HepG2 (cell line): ENCODE measurements around the gene ELK1. TPM values are rescaled to one million over a fixed set of nuclear protein-coding genes. Genes with fewer than 3 reads are reported as not detected.

ENCODE experiments used
- ATAC-seq: fragments of 200-7000 bp; cut with Tn5 transposase; 3 replicates; pipeline ENCODE4 v1.9.1; 2020; ENCODE audit warnings: mild to moderate bottlenecking, moderate library complexity
- BruUV-seq: library from RNA; stranded (reverse); fragments of 400-500 nt; replicated peaks from 2 replicates; lab custom pipeline; 2021; lab: Mats Ljungman, UMichigan
- CTCF ChIA-PET: fragments of 300-600 bp; formaldehyde crosslinking; extraction: SDS; loops from one replicate; lab custom pipeline; 2021; ENCODE audit warnings: low total read pairs, inconsistent platforms, low intra/inter-chr PET ratio; lab: Yijun Ruan, JAX
- POLR2A ChIA-PET: fragments of 350-600 bp; sonication (Branson Sonifier 250); formaldehyde crosslinking; loops from one replicate; lab custom pipeline; 2020; ENCODE audit warnings: antibody characterized with exemption, inconsistent platforms; lab: Yijun Ruan, JAX
- DNase-seq: peaks from one replicate; pipeline ENCODE4 v3.0.0-alpha.2; 2015; ENCODE audit warnings: low spot score
- FAIRE-seq: peaks from 3 replicates; lab custom pipeline; 2011; peaks lifted over from hg19 to GRCh38; lab: Jason Lieb, UNC
- H2AFZ ChIP-seq: one replicate; pipeline ENCODE4 v1.6.1; 2011; ENCODE audit warnings: low read length, inconsistent platforms
- H3K27ac ChIP-seq: fragments of 300-600 bp; 3 replicates; pipeline ENCODE4 v1.8.0; 2011; ENCODE audit warnings: mixed run types, mild to moderate bottlenecking, mixed read lengths, low read length, inconsistent platforms; ENCODE audit not compliant: insufficient read depth; ENCODE audit errors: extremely low read length
- H3K27me3 ChIP-seq, 2 experiments: fragments of 200-600 bp in 1 of 2; 2 replicates in 1 of 2; 3 replicates in 1 of 2; pipeline versions ENCODE4 v1.6.0 to v1.8.0; 2011; ENCODE audit warnings: low read length in 2 of 2, mild to moderate bottlenecking in 2 of 2, moderate library complexity in 2 of 2, inconsistent platforms in 1 of 2; ENCODE audit not compliant: insufficient read depth in 2 of 2, control insufficient read depth in 1 of 2
- H3K36me3 ChIP-seq, 2 experiments: fragments of 200-600 bp in 1 of 2; replicated peaks in 1 of 2; 2 replicates in 1 of 2; 3 replicates in 1 of 2; pipeline versions ENCODE4 v1.5.1 to v1.8.0; 2011; ENCODE audit warnings: low read length in 2 of 2, inconsistent platforms in 1 of 2; ENCODE audit not compliant: insufficient read depth in 2 of 2, control insufficient read depth in 1 of 2
- H3K4me1 ChIP-seq: 2 replicates; pipeline ENCODE4 v1.5.1; 2012; ENCODE audit warnings: low read length, inconsistent platforms; ENCODE audit not compliant: insufficient read depth
- H3K4me2 ChIP-seq: 2 replicates; pipeline ENCODE4 v1.6.0; 2011; ENCODE audit warnings: low read depth, low read length, inconsistent platforms
- H3K4me3 ChIP-seq, 3 experiments: fragments of 200-600 bp in 1 of 3; sonication (generic), shearing (Covaris generic) in 1 of 3; replicated peaks in 1 of 3; 2 replicates each; pipeline ENCODE4 v1.5.1; 2011 to 2016; ENCODE audit warnings: low read length in 3 of 3, inconsistent platforms in 2 of 3, low read depth in 2 of 3, mild to moderate bottlenecking in 2 of 3, control low read depth in 1 of 3, mixed read lengths in 1 of 3; ENCODE audit not compliant: insufficient read depth in 1 of 3
- H3K79me2 ChIP-seq: one replicate; pipeline ENCODE4 v1.6.1; 2011; ENCODE audit warnings: low read length, inconsistent platforms; ENCODE audit not compliant: insufficient read depth
- H3K9ac ChIP-seq: 2 replicates; pipeline ENCODE4 v1.6.0; 2011; ENCODE audit warnings: mild to moderate bottlenecking, low read depth, low read length, inconsistent platforms; ENCODE audit not compliant: insufficient read depth
- H3K9me3 ChIP-seq: 2 replicates; pipeline ENCODE4 v1.5.1; 2012; ENCODE audit warnings: mild to moderate bottlenecking, low read length
- H4K20me1 ChIP-seq: 2 replicates; pipeline ENCODE4 v1.6.0; 2011; ENCODE audit warnings: inconsistent platforms, mild to moderate bottlenecking, low read length, moderate library complexity; ENCODE audit not compliant: insufficient read depth
- BORCS8-MEF2B ChIP-seq: sonication (generic); formaldehyde crosslinking; IDR thresholded peaks from 2 replicates; pipeline ENCODE4 v1.8.0; 2022; ENCODE audit warnings: mild to moderate bottlenecking, missing genetic modification reagents
- CREB3 ChIP-seq: sonication (generic); formaldehyde crosslinking; IDR thresholded peaks from 2 replicates; pipeline ENCODE4 v1.5.0; 2020; ENCODE audit warnings: missing genetic modification reagents
- DR1 ChIP-seq: sonication (generic); formaldehyde crosslinking; IDR thresholded peaks from 2 replicates; pipeline ENCODE4 v1.8.0; 2021; ENCODE audit warnings: mild to moderate bottlenecking, missing genetic modification reagents, inconsistent platforms
- GMEB1 ChIP-seq: sonication (generic); formaldehyde crosslinking; IDR thresholded peaks from 2 replicates; pipeline ENCODE4 v1.5.1; 2020; ENCODE audit warnings: missing genetic modification reagents, mild to moderate bottlenecking, borderline replicate concordance
- KDM6A ChIP-seq: IDR thresholded peaks from 2 replicates; pipeline ENCODE4 v1.6.1; 2016; ENCODE audit warnings: low read depth
- MATR3 ChIP-seq: sonication (generic); formaldehyde crosslinking; IDR thresholded peaks from 2 replicates; pipeline ENCODE4 v1.4.0; 2020; ENCODE audit warnings: missing genetic modification reagents
- SALL2 ChIP-seq: sonication (generic); formaldehyde crosslinking; IDR thresholded peaks from 2 replicates; pipeline ENCODE4 v1.8.1; 2023; ENCODE audit warnings: mild to moderate bottlenecking, missing genetic modification reagents, inconsistent platforms
- TRIM22 ChIP-seq: fragments of 450-650 bp; IDR thresholded peaks from 2 replicates; pipeline ENCODE4 v1.6.1; 2017
- ZFP36L1 ChIP-seq: sonication (generic); formaldehyde crosslinking; IDR thresholded peaks from 2 replicates; pipeline ENCODE4 v1.8.0; 2022; ENCODE audit warnings: mild to moderate bottlenecking, missing genetic modification reagents, moderate library complexity
- ZNF160 ChIP-seq: sonication (generic); formaldehyde crosslinking; IDR thresholded peaks from 2 replicates; pipeline ENCODE4 v1.8.0; 2022; ENCODE audit warnings: mild to moderate bottlenecking, inconsistent platforms, missing genetic modification reagents
- ZNF253 ChIP-seq: sonication (generic); formaldehyde crosslinking; IDR thresholded peaks from 2 replicates; pipeline ENCODE4 v1.8.0; 2022; ENCODE audit warnings: mild to moderate bottlenecking, missing genetic modification reagents, borderline replicate concordance
- ZNF574 ChIP-seq: sonication (generic); formaldehyde crosslinking; IDR thresholded peaks from 2 replicates; pipeline ENCODE4 v1.4.0; 2020; ENCODE audit warnings: missing genetic modification reagents
- ZNF616 ChIP-seq: sonication (generic); formaldehyde crosslinking; IDR thresholded peaks from 2 replicates; pipeline ENCODE4 v1.5.0; 2020; ENCODE audit warnings: low read depth, mild to moderate bottlenecking, missing genetic modification reagents
- ZNF639 ChIP-seq: conservative IDR thresholded peaks from 2 replicates; pipeline ENCODE4 v1.6.1; 2018; ENCODE audit warnings: missing genetic modification reagents
- WGBS: methylation state at CpG from one replicate; pipeline ENCODE4 v1.1.6; 2017; ENCODE audit warnings: low lambda C conversion rate; 5-methylcytosine and 5-hydroxymethylcytosine counted together
- in situ Hi-C: cut with HindIII; loops from 2 replicates; pipeline ENCODE4 v1.10.0; 2017; ENCODE audit warnings: low pct_unique_long_range_greater_than_20kb; ENCODE audit not compliant: extremely low pct_ligation_motif_present
- intact Hi-C: fragments of 100-400 bp; cut with micrococcal nuclease; formaldehyde crosslinking; loops from one replicate; pipeline ENCODE4 v1.10.0; 2022; ENCODE audit not compliant: unreplicated experiment
- polyA plus RNA-seq, 8 experiments: library from polyadenylated mRNA; depleted of rRNA in 3 of 8; stranded (reverse) in 7 of 8; unstranded in 1 of 8; fragments of >200 nt; fragmentation: Illumina TruSeq in 4 of 8; extraction: Trizol in 4 of 8; gene quantifications; 2 replicates each; pipeline versions ENCODE4 v1.2.1 to v1.2.3, GENCODE V29; 2011 to 2016; ENCODE audit warnings: low read depth in 4 of 8, missing spikeins in 1 of 8, mixed read lengths in 1 of 8; ENCODE audit not compliant: insufficient read depth in 1 of 8
- total RNA-seq, 5 experiments: library from RNA; depleted of rRNA; stranded (reverse); fragments of >200 nt; fragmentation: Illumina TruSeq; extraction: Trizol; gene quantifications; 2 replicates each; pipeline ENCODE4 v1.2.3, GENCODE V29; 2016; ENCODE audit warnings: low read depth in 1 of 5

ELK1 gene
- total and polyA plus RNA-seq, 2 of the 13 experiments (the other 11 are each of a cell fraction or from before 2014, with no cell fraction given): 4.3 to 7.2 TPM

GRCh38 chrX:47632666-47633065 lies 17.7 kb downstream of the ELK1 start (continued):
- no peak for TF ChIP-seq BORCS8-MEF2B (CRISPR knock-in tag)
- TF ChIP-seq ZNF616: no peak
- TF ChIP-seq CREB3: no peak
- no peak for TF ChIP-seq ZFP36L1 (CRISPR knock-in tag)
- no peak for TF ChIP-seq ZNF160 (CRISPR knock-in tag)
- no peak for TF ChIP-seq GMEB1 (CRISPR knock-in tag)
- TF ChIP-seq SALL2: no peak
- no peak for TF ChIP-seq ZNF253 (CRISPR knock-in tag)
- no peak for TF ChIP-seq ZNF639
- TF ChIP-seq, all 625 proteins: peak for 0

GRCh38 chrX:47631676-47632075 lies 18.7 kb downstream of the ELK1 start:
- intact Hi-C loops: no loop called here
- POLR2A ChIA-PET: no interaction called here
- Histone ChIP-seq H3K27ac (no peak overlapping the region), H3K4me3 (no peak overlapping the region), H3K4me1 (no peaks in the 10 kb centered on the region), H2AFZ (no peak overlapping the region), H3K79me2 (no peaks in the 10 kb centered on the region), H3K36me3 (peaks cover 0 to 3% of the 10 kb centered on the region in 2 experiments; a peak in 1 of 5 replicates), H3K4me2 (no peak overlapping the region), H3K9me3 (no peaks in the 10 kb centered on the region), H3K9ac (no peak overlapping the region), H3K27me3 (no peaks in the 10 kb centered on the region), H4K20me1 (no peaks in the 10 kb centered on the region)
- CTCF ChIA-PET: no interaction called here
- FAIRE-seq: no peak
- no TSS peak for BruUV-seq
- no peak for DNase-seq
- no peak for ATAC-seq
- in situ Hi-C loops: no loop called here
- 91% methylated on average over 5 of the region's 5 CpGs for WGBS
- TF ChIP-seq KDM6A (CRISPR knock-in tag): no peak
- TF ChIP-seq MATR3 (CRISPR knock-in tag): no peak
- TF ChIP-seq DR1: no peak
- no peak for TF ChIP-seq ZNF574 (CRISPR knock-in tag)
- no peak for TF ChIP-seq TRIM22
